HCT116 (cell line): ENCODE measurements around the gene TALDO1.

Source experiments
- EGR1 ChIP-seq: IDR thresholded peaks from 2 replicates; pipeline ENCODE4 v1.6.1; 2012; ENCODE audit warnings: low read depth
- POLR2A ChIP-seq: IDR thresholded peaks from 2 replicates; pipeline ENCODE4 v1.7.0; 2011; ENCODE audit warnings: borderline replicate concordance; ENCODE audit not compliant: insufficient read depth, insufficient read length; ENCODE audit errors: extremely low read depth
- POLR2AphosphoS5 ChIP-seq: IDR thresholded peaks from 2 replicates; pipeline ENCODE4 v1.6.1; 2011; ENCODE audit warnings: mild to moderate bottlenecking, low read depth, low read length, moderate library complexity
- SIN3A ChIP-seq: IDR thresholded peaks from 2 replicates; pipeline ENCODE4 v1.6.1; 2012; ENCODE audit warnings: low read depth
- SRF ChIP-seq: IDR thresholded peaks from 2 replicates; pipeline ENCODE4 v1.6.1; 2012; ENCODE audit warnings: low read depth
- TF ChIP-seq, protein P1 (sequence below): IDR thresholded peaks from 2 replicates; pipeline ENCODE4 v1.6.1; 2012; ENCODE audit warnings: low read depth
- TF ChIP-seq, protein P2 (sequence below), 3 experiments: fragments of 200-600 bp in 1 of 3; sonication (generic) in 1 of 3; IDR thresholded peaks in 2 of 3; conservative IDR thresholded peaks in 1 of 3; 2 replicates each; pipeline ENCODE4 v1.5.1; 2012 to 2017; ENCODE audit warnings: low read depth in 2 of 3, low read length in 2 of 3, antibody characterized with exemption in 1 of 3, borderline replicate concordance in 1 of 3, control low read depth in 1 of 3, mild to moderate bottlenecking in 1 of 3, mixed read lengths in 1 of 3, mixed run types in 1 of 3, moderate library complexity in 1 of 3; ENCODE audit not compliant: insufficient read depth in 1 of 3
- TF ChIP-seq, protein P3 (sequence below): IDR thresholded peaks from 2 replicates; pipeline ENCODE4 v1.6.1; 2012

DNA sequence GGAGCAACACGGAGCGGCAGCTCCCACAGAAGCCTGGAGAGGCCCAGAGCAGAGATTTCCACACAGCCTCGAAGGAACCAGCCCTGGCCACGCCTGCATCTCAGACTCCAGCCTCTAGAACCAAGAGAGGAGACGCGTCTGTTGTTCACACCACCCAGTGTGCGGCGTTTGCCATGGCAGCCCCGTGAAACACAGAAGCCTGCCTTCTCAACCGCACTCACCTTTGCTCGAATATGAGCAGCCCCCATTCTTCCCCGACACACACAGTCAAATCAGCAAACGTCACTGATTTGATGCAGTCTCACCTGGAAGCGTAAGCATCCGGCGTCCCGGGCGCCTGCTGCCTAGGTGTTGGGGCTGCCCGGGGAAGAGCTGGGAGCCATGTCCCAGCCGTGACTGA lies 14.2 kb upstream of the TALDO1 start:
- TF ChIP-seq POLR2A: no peak
- TF ChIP-seq, protein P1, sequence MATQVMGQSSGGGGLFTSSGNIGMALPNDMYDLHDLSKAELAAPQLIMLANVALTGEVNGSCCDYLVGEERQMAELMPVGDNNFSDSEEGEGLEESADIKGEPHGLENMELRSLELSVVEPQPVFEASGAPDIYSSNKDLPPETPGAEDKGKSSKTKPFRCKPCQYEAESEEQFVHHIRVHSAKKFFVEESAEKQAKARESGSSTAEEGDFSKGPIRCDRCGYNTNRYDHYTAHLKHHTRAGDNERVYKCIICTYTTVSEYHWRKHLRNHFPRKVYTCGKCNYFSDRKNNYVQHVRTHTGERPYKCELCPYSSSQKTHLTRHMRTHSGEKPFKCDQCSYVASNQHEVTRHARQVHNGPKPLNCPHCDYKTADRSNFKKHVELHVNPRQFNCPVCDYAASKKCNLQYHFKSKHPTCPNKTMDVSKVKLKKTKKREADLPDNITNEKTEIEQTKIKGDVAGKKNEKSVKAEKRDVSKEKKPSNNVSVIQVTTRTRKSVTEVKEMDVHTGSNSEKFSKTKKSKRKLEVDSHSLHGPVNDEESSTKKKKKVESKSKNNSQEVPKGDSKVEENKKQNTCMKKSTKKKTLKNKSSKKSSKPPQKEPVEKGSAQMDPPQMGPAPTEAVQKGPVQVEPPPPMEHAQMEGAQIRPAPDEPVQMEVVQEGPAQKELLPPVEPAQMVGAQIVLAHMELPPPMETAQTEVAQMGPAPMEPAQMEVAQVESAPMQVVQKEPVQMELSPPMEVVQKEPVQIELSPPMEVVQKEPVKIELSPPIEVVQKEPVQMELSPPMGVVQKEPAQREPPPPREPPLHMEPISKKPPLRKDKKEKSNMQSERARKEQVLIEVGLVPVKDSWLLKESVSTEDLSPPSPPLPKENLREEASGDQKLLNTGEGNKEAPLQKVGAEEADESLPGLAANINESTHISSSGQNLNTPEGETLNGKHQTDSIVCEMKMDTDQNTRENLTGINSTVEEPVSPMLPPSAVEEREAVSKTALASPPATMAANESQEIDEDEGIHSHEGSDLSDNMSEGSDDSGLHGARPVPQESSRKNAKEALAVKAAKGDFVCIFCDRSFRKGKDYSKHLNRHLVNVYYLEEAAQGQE: no peak
- TF ChIP-seq POLR2AphosphoS5: no peak
- TF ChIP-seq, protein P2, sequence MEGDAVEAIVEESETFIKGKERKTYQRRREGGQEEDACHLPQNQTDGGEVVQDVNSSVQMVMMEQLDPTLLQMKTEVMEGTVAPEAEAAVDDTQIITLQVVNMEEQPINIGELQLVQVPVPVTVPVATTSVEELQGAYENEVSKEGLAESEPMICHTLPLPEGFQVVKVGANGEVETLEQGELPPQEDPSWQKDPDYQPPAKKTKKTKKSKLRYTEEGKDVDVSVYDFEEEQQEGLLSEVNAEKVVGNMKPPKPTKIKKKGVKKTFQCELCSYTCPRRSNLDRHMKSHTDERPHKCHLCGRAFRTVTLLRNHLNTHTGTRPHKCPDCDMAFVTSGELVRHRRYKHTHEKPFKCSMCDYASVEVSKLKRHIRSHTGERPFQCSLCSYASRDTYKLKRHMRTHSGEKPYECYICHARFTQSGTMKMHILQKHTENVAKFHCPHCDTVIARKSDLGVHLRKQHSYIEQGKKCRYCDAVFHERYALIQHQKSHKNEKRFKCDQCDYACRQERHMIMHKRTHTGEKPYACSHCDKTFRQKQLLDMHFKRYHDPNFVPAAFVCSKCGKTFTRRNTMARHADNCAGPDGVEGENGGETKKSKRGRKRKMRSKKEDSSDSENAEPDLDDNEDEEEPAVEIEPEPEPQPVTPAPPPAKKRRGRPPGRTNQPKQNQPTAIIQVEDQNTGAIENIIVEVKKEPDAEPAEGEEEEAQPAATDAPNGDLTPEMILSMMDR (IDR thresholded peaks at IDR 0.05 in 2 of 3, conservative IDR thresholded peaks at IDR 0.05 in 1 of 3; ENCODE audit: borderline replicate concordance in 1 of 3, insufficient read depth in 1 of 3, low read depth in 2 of 3, low read length in 2 of 3): no peak
- TF ChIP-seq, protein P3, sequence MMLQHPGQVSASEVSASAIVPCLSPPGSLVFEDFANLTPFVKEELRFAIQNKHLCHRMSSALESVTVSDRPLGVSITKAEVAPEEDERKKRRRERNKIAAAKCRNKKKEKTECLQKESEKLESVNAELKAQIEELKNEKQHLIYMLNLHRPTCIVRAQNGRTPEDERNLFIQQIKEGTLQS: no peak
- TF ChIP-seq SIN3A: no peak
- TF ChIP-seq EGR1: no peak
- TF ChIP-seq SRF: no peak
